ENCODE data around the gene BCAS3. TPM values are rescaled to one million over a fixed set of nuclear protein-coding genes. Genes with fewer than 3 reads are reported as not detected.
"Not testable (repeated sequence)": the region's sequence is repeated elsewhere in the genome, so short reads cannot be mapped to it uniquely, and the experiment has no call there.

The BCAS3 gene
- total RNA-seq, 1 donor from 2014 or later: 29.6 TPM

DNA sequence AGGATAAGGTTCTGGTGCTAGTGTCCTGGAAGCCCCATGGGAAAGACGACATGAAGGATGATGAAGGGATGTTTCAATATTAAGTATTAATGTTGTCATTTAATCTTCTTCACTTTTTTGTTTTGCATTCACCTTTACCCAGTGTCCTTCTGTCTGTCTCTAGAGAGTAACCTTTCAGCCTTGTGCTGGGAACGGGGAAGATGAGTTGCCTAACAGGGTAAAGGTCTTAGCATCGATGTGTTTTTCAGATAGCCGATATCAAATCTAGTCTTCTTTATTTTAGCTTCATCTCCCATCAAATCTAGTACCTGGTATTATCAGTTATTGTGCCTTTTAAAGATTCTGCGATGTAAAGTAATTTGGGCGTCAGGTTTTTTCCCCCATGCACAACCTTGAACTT, 125.4 kb downstream of the BCAS3 start:
- H3K27ac ChIP-seq: no peak overlapping the region
- no peak overlapping the region for H3K4me3 ChIP-seq
- H3K27me3 ChIP-seq (ENCODE audit: low read depth): no peaks in the 10 kb centered on the region
- no peaks in the 10 kb centered on the region for H3K9me3 ChIP-seq
- no peaks in the 10 kb centered on the region for H3K4me1 ChIP-seq
- no peaks in the 10 kb centered on the region for H3K36me3 ChIP-seq
- DNase-seq: no peak
- TF ChIP-seq, protein P1, sequence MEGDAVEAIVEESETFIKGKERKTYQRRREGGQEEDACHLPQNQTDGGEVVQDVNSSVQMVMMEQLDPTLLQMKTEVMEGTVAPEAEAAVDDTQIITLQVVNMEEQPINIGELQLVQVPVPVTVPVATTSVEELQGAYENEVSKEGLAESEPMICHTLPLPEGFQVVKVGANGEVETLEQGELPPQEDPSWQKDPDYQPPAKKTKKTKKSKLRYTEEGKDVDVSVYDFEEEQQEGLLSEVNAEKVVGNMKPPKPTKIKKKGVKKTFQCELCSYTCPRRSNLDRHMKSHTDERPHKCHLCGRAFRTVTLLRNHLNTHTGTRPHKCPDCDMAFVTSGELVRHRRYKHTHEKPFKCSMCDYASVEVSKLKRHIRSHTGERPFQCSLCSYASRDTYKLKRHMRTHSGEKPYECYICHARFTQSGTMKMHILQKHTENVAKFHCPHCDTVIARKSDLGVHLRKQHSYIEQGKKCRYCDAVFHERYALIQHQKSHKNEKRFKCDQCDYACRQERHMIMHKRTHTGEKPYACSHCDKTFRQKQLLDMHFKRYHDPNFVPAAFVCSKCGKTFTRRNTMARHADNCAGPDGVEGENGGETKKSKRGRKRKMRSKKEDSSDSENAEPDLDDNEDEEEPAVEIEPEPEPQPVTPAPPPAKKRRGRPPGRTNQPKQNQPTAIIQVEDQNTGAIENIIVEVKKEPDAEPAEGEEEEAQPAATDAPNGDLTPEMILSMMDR (IDR thresholded peaks at IDR 0.05): no peak
- intact Hi-C loops (cut with DNase I): no loop called here
- no peak for ATAC-seq

DNA sequence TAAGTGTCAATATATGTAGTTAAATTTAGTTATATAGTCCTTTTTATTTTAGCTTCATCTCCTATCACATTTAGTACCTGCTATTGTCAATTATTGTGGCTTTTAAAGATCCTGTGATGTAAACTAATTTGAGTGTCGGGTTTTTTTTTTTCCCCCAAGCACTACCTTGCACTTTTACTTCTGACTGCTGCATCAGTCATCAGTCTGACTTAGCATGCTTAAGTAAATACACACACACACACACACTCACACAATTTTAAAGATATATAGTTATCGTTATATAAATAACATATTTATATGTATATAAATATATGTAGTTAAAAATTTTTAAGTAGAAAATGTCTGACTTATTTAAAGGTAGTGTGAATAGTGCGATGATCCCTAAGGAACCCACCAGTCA, 127.2 kb downstream of the BCAS3 start:
- Histone ChIP-seq H3K36me3 (no peaks in the 10 kb centered on the region), H3K4me3 (no peak overlapping the region), H3K27me3 (ENCODE audit: low read depth) (no peaks in the 10 kb centered on the region), H3K9me3 (no peaks in the 10 kb centered on the region), H3K27ac (no peak overlapping the region), H3K4me1 (no peaks in the 10 kb centered on the region)
- intact Hi-C loops (cut with DNase I): no loop called here
- ATAC-seq: no peak
- DNase-seq: no peak
- TF ChIP-seq, protein P1 (IDR thresholded peaks at IDR 0.05): no peak

DNA sequence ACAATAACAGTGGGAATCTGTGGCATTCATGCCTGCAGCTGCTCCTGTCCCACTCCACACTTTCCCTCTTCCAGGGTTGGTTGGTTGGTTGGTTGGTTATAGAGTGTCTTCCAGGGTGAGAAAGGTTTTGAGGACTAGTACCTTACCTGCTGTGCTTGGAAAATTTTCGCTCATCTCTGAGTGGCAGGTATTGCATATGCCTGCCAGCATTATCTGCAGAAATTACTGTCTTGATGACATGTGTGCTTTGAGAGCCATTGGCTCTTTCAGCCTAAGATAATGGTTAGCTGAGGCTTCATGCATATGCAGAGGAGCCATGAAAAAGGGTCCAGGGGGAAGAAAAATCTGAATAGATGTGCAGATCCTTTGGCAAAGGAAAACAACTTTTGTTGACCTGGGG, 131.8 kb downstream of the BCAS3 start:
- Histone ChIP-seq H3K4me3 (no peak overlapping the region), H3K27ac (no peak overlapping the region), H3K9me3 (peaks cover 8% of the 10 kb centered on the region), H3K4me1 (no peaks in the 10 kb centered on the region), H3K27me3 (ENCODE audit: low read depth) (no peaks in the 10 kb centered on the region), H3K36me3 (no peaks in the 10 kb centered on the region)
- intact Hi-C loops (cut with DNase I): no loop called here
- DNase-seq (no peak), ATAC-seq (no peak)
- TF ChIP-seq, protein P1 (IDR thresholded peaks at IDR 0.05): no peak

DNA sequence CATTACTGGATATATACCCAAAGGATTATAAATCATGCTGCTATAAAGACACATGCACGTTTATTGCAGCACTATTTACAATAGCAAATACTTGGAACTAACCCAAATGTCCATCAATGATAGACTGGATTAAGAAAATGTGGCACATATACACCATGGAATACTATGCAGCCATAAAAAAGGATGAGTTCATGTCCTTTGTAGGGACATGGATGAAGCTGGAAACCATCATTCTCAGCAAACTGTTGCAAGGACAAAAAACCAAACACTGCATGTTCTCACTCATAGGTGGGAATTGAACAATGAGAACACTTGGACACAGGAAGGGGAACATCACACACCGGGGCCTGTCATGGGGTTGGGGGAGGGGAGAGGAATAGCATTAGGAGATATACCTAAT, 137.3 kb downstream of the BCAS3 start:
- H3K36me3 ChIP-seq; ATAC-seq; H3K27ac ChIP-seq; intact Hi-C loops (cut with DNase I); DNase-seq; H3K9me3 ChIP-seq; H3K27me3 ChIP-seq (ENCODE audit: low read depth); H3K4me3 ChIP-seq; H3K4me1 ChIP-seq: not testable (repeated sequence)

DNA sequence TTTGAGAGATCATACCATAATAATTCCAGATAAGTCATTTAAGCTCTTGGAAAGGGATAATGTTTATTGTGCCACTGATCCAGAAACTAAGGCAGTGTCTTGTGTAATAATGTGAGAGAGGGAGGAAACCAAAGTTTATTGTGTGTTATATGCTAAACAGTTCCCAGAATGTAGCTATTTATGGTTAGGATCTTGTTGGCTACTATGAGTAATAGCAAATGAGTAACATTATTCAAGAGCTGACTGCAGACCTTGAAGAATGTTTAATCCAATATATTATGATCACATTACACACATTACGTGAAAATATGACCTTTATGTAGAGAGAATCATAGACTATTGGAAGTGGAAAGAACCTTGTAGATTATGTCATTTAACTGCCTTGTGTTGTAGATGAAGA, 139.5 kb downstream of the BCAS3 start:
- Histone ChIP-seq H3K4me1 (no peaks in the 10 kb centered on the region), H3K36me3 (no peaks in the 10 kb centered on the region), H3K4me3 (no peak overlapping the region), H3K27me3 (ENCODE audit: low read depth) (no peaks in the 10 kb centered on the region), H3K9me3 (peaks cover 8% of the 10 kb centered on the region), H3K27ac (no peak overlapping the region)
- TF ChIP-seq, protein P1 (IDR thresholded peaks at IDR 0.05): no peak
- ATAC-seq: no peak
- no peak for DNase-seq
- intact Hi-C loops (cut with DNase I): no loop called here

DNA sequence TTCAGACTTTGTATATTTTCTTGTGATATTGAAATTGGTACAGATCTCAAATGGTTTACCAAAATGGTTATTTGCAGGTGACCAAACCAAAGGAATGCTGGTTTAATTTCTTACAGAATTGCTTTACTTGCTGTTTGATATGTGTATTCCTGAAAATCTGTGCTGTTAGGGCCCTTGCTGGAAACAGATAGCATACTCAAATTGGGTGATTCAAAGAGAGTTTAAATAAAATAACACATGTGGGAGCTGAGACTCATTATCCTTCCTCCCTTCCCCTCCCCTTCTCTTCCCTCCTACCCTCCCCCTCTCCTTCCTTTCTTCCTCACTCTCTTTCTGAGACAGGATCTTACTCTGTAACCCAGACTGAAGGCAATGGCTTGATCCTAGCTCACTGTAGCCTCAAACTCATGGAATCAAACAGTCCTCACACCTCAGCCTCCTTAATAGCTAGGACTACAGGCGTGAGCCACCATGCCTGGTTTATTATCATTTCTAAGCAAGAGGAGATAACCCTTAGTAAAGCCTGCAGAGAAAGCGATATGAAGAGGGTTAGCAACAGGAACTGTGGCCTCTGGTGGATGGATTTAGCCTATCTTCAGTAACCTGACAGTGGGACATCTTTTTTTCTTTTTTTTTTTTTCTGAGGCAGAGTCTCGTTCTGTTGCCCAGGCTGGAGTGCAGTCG, 141.9 kb downstream of the BCAS3 start:
- H3K4me1 ChIP-seq: no peaks in the 10 kb centered on the region
- H3K27ac ChIP-seq: no peak overlapping the region
- no peaks in the 10 kb centered on the region for H3K36me3 ChIP-seq
- no peaks in the 10 kb centered on the region for H3K27me3 ChIP-seq (ENCODE audit: low read depth)
- H3K9me3 ChIP-seq: no peaks in the 10 kb centered on the region
- ATAC-seq (no peak), DNase-seq (no peak)
- intact Hi-C loops (cut with DNase I): no loop called here
- TF ChIP-seq, protein P1 (IDR thresholded peaks at IDR 0.05): no peak
- no peak overlapping the region for H3K4me3 ChIP-seq
